ENCODE measurements around the gene PIK3C2A.

PIK3C2A gene

GRCh38 chr11:17218403-17218802, 10.6 kb upstream of the PIK3C2A start:
- in situ Hi-C loops (cut with MboI; ENCODE audit: low sequenced_read_pairs), result no loop called here

GRCh38 chr11:17217401-17217800, 9.6 kb upstream of the PIK3C2A start:
- in situ Hi-C loops (cut with MboI; ENCODE audit: low sequenced_read_pairs), result no loop called here

DNA sequence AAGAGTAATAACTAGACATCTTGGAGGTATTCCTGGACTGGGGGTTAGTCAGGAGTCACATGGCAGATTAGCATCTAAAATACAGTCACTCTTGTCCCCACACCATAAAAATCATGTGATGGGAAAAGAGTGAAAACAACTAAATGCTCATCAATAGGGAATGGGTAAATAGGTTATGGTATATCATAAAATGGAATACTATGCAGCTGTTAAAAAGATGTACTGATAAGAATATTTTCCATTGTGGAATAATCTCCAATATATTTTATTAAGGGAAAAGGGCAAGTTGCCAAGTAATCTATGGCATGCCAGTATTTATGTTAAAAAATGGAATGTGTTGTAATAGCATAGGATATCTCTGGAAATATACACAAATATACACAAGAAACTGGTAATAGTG, 6.6 kb upstream of the PIK3C2A start:
- in situ Hi-C loops (cut with MboI; ENCODE audit: low sequenced_read_pairs), result no loop called here

DNA sequence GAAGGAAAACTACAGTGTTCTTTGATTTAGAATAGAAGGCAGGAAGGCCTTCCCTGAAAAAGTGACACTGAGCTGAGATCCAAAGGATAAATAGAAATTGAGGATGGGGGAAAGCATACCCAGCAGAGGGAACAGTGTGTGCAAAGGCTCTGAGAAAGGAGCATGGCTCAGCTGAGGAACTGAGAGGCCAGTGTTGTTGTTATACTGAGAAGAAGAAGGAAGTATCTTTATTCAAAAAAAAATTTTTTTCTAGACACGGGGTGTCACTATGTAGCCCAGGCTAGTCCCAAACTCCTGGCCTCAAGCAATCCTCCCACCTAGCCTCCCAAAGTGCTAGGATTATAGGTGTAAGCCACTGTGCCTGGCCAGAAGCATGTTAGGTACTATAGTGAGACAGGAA, 3.5 kb upstream of the PIK3C2A start:
- in situ Hi-C loops (cut with MboI; ENCODE audit: low sequenced_read_pairs), result no loop called here

GRCh38 chr11:17209939-17210245, 2.1 kb upstream of the PIK3C2A start:
- in situ Hi-C loops (cut with MboI; ENCODE audit: low sequenced_read_pairs), result no loop called here

DNA sequence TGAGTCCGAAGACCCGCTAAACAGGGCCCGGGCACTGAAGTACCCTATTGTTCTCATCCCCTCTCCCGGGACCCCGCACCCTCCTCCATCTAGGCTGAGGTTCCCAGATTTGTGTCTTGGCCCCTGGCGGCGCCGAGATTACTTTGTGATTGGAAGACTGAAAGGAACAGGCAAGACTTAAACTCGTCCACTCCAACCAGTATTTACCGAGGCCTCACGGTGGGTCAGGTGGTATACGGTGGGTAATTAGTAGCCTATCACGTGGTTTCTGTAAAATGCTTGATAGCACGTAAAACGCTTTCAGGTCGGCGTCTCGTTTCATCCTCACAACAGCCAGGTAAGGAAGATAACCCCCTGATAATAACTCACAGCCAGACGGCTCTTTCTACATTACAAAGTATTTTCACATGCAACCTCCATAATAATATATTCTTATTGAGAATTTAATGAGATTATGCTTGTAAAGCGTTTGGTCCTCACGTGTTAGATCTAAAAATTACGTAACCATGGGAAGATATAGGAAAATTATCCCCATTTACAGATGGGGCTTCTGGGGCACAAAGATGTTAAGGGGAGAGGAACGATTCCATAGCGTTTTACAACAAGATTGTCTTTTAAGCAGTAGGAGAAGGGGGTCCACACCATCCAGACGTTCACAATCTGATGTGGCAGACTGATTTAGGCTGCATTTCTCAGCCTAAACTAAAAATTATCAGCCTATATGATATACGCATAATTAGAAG, 642 bp upstream of the PIK3C2A start:
- in situ Hi-C loops (cut with MboI; ENCODE audit: low sequenced_read_pairs), result no loop called here

- in situ Hi-C loops (cut with MboI; ENCODE audit: low sequenced_read_pairs), result no loop called here
Measured at GRCh38 chr11:17206463-17206862, 1.3 kb downstream of the PIK3C2A start.

GRCh38 chr11:17197431-17197898, 10.3 kb downstream of the PIK3C2A start:
- in situ Hi-C loops (cut with MboI; ENCODE audit: low sequenced_read_pairs), result no loop called here

- in situ Hi-C loops (cut with MboI; ENCODE audit: low sequenced_read_pairs), result no loop called here
Measured at GRCh38 chr11:17188675-17189074, 19.1 kb downstream of the PIK3C2A start.

DNA sequence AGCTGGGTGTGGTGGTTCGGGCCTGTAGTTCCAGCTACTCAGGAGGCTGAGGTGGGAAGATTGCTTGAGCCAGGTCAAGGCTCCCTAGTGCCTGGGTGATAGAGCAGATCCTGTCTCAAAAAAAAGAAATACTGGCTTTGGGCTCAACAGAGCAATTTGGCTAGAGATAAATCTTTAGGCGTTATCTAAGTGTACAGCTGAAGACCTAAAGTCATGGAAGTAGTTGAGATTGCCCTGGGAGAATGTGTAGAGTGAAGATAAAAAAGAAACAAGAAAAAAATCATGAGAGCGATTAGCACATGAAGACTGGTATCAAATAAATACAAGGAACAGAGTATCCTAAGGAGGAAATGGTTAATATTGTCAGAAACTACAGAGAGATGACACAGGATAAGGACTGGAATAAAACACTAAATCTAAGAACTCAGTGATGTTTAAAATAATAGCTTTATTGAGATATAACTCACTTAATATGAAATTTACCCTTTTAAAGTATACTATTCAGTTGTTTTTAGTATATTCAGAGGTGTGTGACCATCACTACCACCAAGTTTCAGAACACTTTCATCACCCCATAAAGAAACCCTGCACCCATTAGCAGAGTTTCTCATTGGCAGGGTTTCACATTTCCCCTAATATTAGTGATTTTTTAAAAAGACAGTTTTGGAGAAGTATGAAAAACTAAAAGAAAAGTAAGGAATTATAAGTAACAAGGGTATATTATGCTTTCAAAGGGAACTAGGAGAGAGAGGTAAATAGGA, 20.7 kb downstream of the PIK3C2A start:
- in situ Hi-C loops (cut with MboI; ENCODE audit: low sequenced_read_pairs), result no loop called here

DNA sequence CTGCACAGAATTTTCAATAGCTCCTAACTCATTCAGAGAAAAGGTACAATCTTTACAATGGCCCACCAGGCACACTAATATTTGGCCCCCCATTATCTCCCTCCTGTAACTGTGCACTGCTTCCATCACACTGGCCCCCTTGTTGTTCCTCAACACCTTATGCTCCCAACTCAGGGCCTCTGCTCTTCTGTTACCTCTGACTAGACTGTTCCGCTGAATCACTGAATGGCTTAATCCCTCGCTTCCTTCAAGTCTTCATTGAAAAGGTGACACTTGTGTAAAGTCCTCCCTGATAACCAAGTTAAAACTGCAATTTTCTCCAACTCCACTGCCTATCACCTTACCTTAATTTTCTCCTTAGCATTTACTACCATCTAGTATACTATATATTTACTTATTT, 21.8 kb downstream of the PIK3C2A start:
- in situ Hi-C loops (cut with MboI; ENCODE audit: low sequenced_read_pairs), result no loop called here

GRCh38 chr11:17184882-17185587, 22.8 kb downstream of the PIK3C2A start:
- in situ Hi-C loops (cut with MboI; ENCODE audit: low sequenced_read_pairs), result no loop called here

- in situ Hi-C loops (cut with MboI; ENCODE audit: low sequenced_read_pairs), result no loop called here
Measured at GRCh38 chr11:17183836-17184235, 23.9 kb downstream of the PIK3C2A start.

- in situ Hi-C loops (cut with MboI; ENCODE audit: low sequenced_read_pairs), result no loop called here
Measured at GRCh38 chr11:17179970-17180369, 27.8 kb downstream of the PIK3C2A start.

DNA sequence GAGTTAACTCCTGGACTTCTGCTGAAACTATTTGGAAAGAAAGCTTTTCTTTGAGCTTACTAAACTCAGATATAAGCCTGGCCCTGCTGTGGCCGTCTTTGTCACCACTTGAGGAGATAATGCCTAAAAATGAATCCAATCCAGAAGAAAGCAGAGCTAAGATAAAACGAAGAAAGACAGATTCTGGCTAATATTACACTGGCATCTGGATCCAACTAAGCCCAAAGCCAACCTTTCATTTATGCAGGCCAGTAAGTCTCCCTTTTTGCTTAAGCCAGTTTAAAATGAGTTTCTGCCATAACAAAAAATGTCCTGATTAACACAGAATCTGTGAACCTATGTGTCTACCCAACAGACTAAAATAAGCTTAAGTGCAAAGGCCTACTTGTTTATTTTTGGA, 34.5 kb downstream of the PIK3C2A start:
- in situ Hi-C loops (cut with MboI; ENCODE audit: low sequenced_read_pairs), result no loop called here

DNA sequence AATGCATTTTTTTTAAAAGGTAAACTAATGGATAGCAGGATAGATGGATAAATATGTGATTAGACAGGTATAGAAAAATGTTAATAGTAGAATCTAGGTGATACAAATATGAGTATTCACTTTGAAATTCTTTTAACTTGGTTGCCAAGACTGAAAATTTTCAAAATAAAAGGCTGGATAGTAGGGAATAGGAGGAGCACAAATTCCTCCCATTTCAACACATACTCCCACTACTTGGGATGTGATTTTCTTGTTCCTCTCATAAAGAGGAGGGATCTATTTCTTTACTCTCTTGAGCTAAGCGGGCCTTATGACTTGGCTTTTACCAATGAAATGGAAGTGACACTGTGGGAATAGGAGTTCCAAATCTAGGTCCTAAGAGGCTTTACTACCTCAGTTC, 35.9 kb downstream of the PIK3C2A start:
- in situ Hi-C loops (cut with MboI; ENCODE audit: low sequenced_read_pairs), result no loop called here

DNA sequence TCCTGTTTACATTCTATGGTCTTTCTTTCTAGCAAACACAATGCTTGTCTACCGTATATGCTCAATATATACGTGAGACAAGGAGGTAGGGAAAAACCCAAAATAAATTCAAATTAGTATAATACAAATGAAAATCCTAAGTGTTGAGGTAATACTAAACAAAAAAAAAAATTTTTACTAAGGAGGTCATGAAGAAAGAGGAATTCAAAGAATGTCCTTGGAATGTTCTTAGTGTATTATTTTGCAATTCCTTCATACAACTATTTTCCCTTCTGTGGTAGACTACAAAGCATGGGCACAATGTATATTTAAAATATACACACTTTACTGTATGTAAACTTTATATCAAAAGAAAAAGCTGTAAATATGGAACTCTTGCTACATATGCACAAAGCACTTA, 36.4 kb downstream of the PIK3C2A start:
- in situ Hi-C loops (cut with MboI; ENCODE audit: low sequenced_read_pairs), result no loop called here

- in situ Hi-C loops (cut with MboI; ENCODE audit: low sequenced_read_pairs), result no loop called here
Measured at GRCh38 chr11:17169876-17170275, 37.9 kb downstream of the PIK3C2A start.

- in situ Hi-C loops (cut with MboI; ENCODE audit: low sequenced_read_pairs), result no loop called here
Measured at GRCh38 chr11:17165247-17165890, 42.4 kb downstream of the PIK3C2A start.

- in situ Hi-C loops (cut with MboI; ENCODE audit: low sequenced_read_pairs), result no loop called here
Measured at GRCh38 chr11:17164361-17165246, 43.2 kb downstream of the PIK3C2A start.

Data from hTERT RPE-1 (cell line).